ENCODE measurements around the gene TRIM26. TPM values are rescaled to one million over a fixed set of nuclear protein-coding genes. Genes with fewer than 3 reads are reported as not detected.

TRIM26 gene
- total RNA-seq, 4 donors from 2014 or later: 22.8 to 30.9 (median 25.1) TPM

DNA sequence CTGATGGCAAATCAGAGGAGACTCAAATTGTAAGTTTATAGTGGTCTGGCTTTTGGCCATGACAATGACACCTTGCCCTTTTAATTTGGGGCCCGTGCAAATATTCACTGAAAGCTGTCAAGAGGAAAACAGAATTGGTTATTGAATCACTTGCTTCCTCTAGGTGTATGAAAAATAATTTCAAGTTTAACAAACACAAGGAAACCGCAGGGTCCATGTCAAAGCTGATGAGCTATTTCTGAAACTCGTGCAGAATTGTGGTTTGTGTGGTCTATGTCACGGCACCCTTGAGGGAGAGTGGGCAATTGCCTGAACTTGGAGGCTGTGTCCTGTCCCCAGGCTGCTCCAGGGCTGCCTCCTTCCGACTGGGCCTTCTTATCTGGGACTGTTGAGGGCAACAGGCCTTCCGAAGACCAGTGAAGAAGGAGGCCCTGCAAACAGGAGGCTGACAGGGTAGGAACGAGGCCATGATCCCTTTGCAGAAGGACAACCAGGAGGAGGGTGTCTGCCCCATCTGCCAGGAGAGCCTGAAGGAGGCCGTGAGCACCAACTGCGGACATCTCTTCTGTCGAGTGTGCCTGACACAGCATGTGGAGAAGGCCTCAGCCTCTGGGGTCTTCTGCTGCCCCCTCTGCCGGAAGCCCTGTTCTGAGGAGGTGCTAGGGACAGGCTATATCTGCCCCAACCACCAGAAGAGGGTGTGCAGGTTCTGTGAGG, 76.5 kb downstream of the TRIM26 start:
- TF ChIP-seq CTCF (IDR thresholded peaks at IDR 0.05 in 4 of 5, conservative IDR thresholded peaks at IDR 0.05 in 1 of 5) (no peak), POLR2A (IDR thresholded peaks at IDR 0.05) (no peak)

GRCh38 chr6:30135757-30136156, 77.4 kb downstream of the TRIM26 start, which contains the start of gene TRIM40:
TRIM40 (plus strand) TSS chr6:30136140; CDS start chr6:30137037, 897 bp downstream.
- Histone ChIP-seq H3K27me3 (peaks cover 1 to 15% (median 9%) of the 10 kb centered on the region in 3 donors), H3K4me1 (no peaks in the 10 kb centered on the region), H3K36me3 (no peaks in the 10 kb centered on the region), H3K4me3 (no peak within 1 kb of the TSS), H3K9me3 (no peaks in the 10 kb centered on the region), H3K27ac (no peak within 1 kb of the TSS)
- ATAC-seq (no peak), DNase-seq (no peak)
- in situ Hi-C loops (cut with MboI; ENCODE audit: low sequenced_read_pairs in 4 of 4) (no loop called here), intact Hi-C loops (cut with DNase I; ENCODE audit: low total_unique reads) (no loop called here)
- TF ChIP-seq CTCF (IDR thresholded peaks at IDR 0.05 in 4 of 5, conservative IDR thresholded peaks at IDR 0.05 in 1 of 5) (no peak), POLR2A (IDR thresholded peaks at IDR 0.05) (no peak)

More for the DNA sequence above, 76.5 kb downstream of the TRIM26 start:
- Histone ChIP-seq H3K27me3 (peaks cover 0 to 9% (median 8%) of the 10 kb centered on the region in 3 donors), H3K9me3 (no peaks in the 10 kb centered on the region), H3K4me3 (no peak overlapping the region), H3K36me3 (no peaks in the 10 kb centered on the region), H3K27ac (no peak overlapping the region), H3K4me1 (no peaks in the 10 kb centered on the region)
- ATAC-seq (no peak), DNase-seq (no peak)
- in situ Hi-C loops (cut with MboI; ENCODE audit: low sequenced_read_pairs in 4 of 4): no loop called here
- intact Hi-C loops (cut with DNase I; ENCODE audit: low total_unique reads): no loop called here

DNA sequence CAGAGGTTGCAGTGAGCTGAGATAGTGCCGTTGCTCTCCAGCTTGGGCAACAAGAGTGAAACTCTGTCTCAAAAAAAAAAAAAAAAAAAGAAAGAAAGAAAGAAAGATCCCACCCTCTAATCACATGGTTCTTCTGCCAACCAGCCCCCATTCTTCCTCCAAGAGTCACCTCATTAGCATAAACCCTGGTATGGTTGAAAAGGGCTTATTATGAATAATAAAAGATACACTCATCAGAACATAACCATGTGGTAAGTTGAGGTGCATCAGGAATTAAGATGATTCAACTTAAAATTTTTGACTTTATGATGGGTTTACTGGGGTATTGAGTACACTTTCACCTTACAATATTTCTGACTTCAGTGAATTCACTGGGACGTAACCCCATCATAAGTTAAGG, 78.1 kb downstream of the TRIM26 start:
- ATAC-seq: no peak
- no peak overlapping the region for H3K4me3 ChIP-seq
- no peak for TF ChIP-seq POLR2A (IDR thresholded peaks at IDR 0.05)
- TF ChIP-seq CTCF (IDR thresholded peaks at IDR 0.05 in 4 of 5, conservative IDR thresholded peaks at IDR 0.05 in 1 of 5): no peak
- DNase-seq: no peak
- in situ Hi-C loops (cut with MboI; ENCODE audit: low sequenced_read_pairs in 4 of 4) (no loop called here), intact Hi-C loops (cut with DNase I; ENCODE audit: low total_unique reads) (no loop called here)
- H3K9me3 ChIP-seq: no peaks in the 10 kb centered on the region
- H3K27ac ChIP-seq: no peak overlapping the region
- no peaks in the 10 kb centered on the region for H3K4me1 ChIP-seq
- H3K27me3 ChIP-seq: peaks cover 5 to 21% (median 15%) of the 10 kb centered on the region in 3 donors
- no peaks in the 10 kb centered on the region for H3K36me3 ChIP-seq

Other genes with a start within 250 kb of the TRIM26 start
- gene POLR1H, start 152.1 kb downstream of the TRIM26 start, total RNA-seq: 10 to 100 TPM; 23.8 to 41.6 (median 27.9) TPM
- 10 to 100 TPM; 34.0 to 72.4 (median 49.9) TPM for gene PPP1R11, start 146.2 kb downstream of the TRIM26 start, total RNA-seq
- not detected for gene RNF39, start 137.6 kb downstream of the TRIM26 start, total RNA-seq
- under 1 TPM in 1 of 4 donors, not detected in 3; 0.39 TPM for gene TRIM31, start 100.3 kb downstream of the TRIM26 start, total RNA-seq
- gene TRIM40, start 77.3 kb downstream of the TRIM26 start, total RNA-seq: not detected
- gene TRIM10, start 52.2 kb downstream of the TRIM26 start, total RNA-seq: not detected
- gene TRIM15, start 49.9 kb downstream of the TRIM26 start, total RNA-seq: under 1 TPM in 1 of 4 donors, not detected in 3; 0.12 TPM
- gene TRIM39, start 113.5 kb upstream of the TRIM26 start, total RNA-seq: 10 to 100 TPM; 12.3 to 21.5 (median 14.9) TPM
- gene RPP21, start 131.8 kb upstream of the TRIM26 start, total RNA-seq: 100 to 1,000 TPM in 1 of 4 donors, 10 to 100 TPM in 3; 44.5 to 103 (median 85.4) TPM

All from gastrocnemius medialis (tissue), 4 donors.